Sigmoid colon (tissue), 7 donors: Measurements from ENCODE around the gene CNTLN. TPM values are rescaled to one million over a fixed set of nuclear protein-coding genes. Genes with fewer than 3 reads are reported as not detected.

Experiments used
- DNase-seq: peaks from one replicate; pipeline ENCODE4 v3.0.0-alpha.2; 2019
- H3K27ac ChIP-seq, 4 donors: fragments of 200-600 bp; sonication (generic); one replicate each; pipeline ENCODE4 v1.5.1; 2016 to 2019; ENCODE audit warnings: mild to moderate bottlenecking in 1 of 4
- H3K27me3 ChIP-seq, 3 donors: fragments of 200-600 bp; sonication (generic); one replicate each; pipeline ENCODE4 v1.5.1; 2019; ENCODE audit warnings: mild to moderate bottlenecking in 1 of 3
- H3K36me3 ChIP-seq, 4 donors: fragments of 200-600 bp; sonication (generic); one replicate each; pipeline ENCODE4 v1.5.1; 2016 to 2019
- H3K4me1 ChIP-seq, 4 donors: fragments of 200-600 bp; sonication (generic); one replicate each; pipeline ENCODE4 v1.5.1; 2017 to 2019
- H3K4me3 ChIP-seq, 4 donors: fragments of 200-600 bp; sonication (generic); one replicate each; pipeline ENCODE4 v1.5.1; 2017 to 2019; ENCODE audit warnings: mild to moderate bottlenecking in 2 of 4, moderate library complexity in 1 of 4
- H3K9me3 ChIP-seq, 4 donors: fragments of 200-600 bp in 3 of 4; sonication (generic) in 3 of 4; one replicate each; pipeline versions ENCODE4 v1.5.1 to v1.6.1; 2013 to 2019
- CTCF ChIP-seq, 4 experiments: fragments of 450-650 bp in 3 of 4; fragments of 200-600 bp in 1 of 4; IDR thresholded peaks; one replicate each; pipeline ENCODE4 v1.5.1; 2016 to 2019; ENCODE audit warnings: antibody characterized with exemption in 4 of 4, mild to moderate bottlenecking in 3 of 4, moderate library complexity in 2 of 4
- EP300 ChIP-seq, 4 donors: sonication (generic); formaldehyde crosslinking; IDR thresholded peaks; one replicate each; pipeline ENCODE4 v1.6.1; 2017; ENCODE audit warnings: antibody characterized with exemption in 4 of 4
- POLR2A ChIP-seq, 2 donors: fragments of 450-650 bp; IDR thresholded peaks; one replicate each; pipeline ENCODE4 v1.6.1; 2016; ENCODE audit warnings: antibody characterized with exemption in 2 of 2, mild to moderate bottlenecking in 2 of 2, moderate library complexity in 2 of 2
- POLR2AphosphoS5 ChIP-seq, 4 donors: sonication (generic); formaldehyde crosslinking; IDR thresholded peaks; one replicate each; pipeline ENCODE4 v1.6.1; 2017; ENCODE audit warnings: antibody characterized with exemption in 4 of 4
- WGBS, 2 donors: extraction: QIAGEN DNeasy Blood & Tissue Kit; methylation state at CpG; one replicate each; pipeline ENCODE4 v1.1.7; 2013; 5-methylcytosine and 5-hydroxymethylcytosine counted together
- intact Hi-C: fragments of 100-400 bp; cut with DNase I; formaldehyde crosslinking; loops from one replicate; pipeline ENCODE4 v1.15.1; 2023
- polyA plus RNA-seq, 3 donors: library from polyadenylated mRNA; stranded (reverse); fragments of 200-250 nt; gene quantifications; one replicate each; pipeline ENCODE4 v1.2.3, GENCODE V29; 2013
- total RNA-seq, 4 donors: library from RNA; depleted of rRNA; stranded (reverse); fragments of >200 nt; gene quantifications; one replicate each; pipeline ENCODE4 v1.1.0, GENCODE V29; 2016
- donor health status: healthy with polysubstance abuse.
- donor health status: Bipolar disorder and iron deficiency.
- donor health status: healthy.

The CNTLN gene
- total RNA-seq (10 to 100 TPM; 12.1 to 22.4 (median 19.1) TPM), polyA plus RNA-seq (1 to 10 TPM in 2 of 3 donors, under 1 TPM in 1; 0.92 to 2.4 (median 1.2) TPM)

- intact Hi-C loops = loop anchor here (2.0 kb wide), 1 partner anchor 18 kb away; no protein-coding TSS in a partner anchor
- Histone ChIP-seq H3K4me3 (peak within 1 kb of the TSS; percentile 71 to 96 (median 78)), H3K27me3 (no peaks in the 10 kb centered on the region), H3K4me1 (peaks cover 0 to 13% (median 8%) of the 10 kb centered on the region in 4 donors), H3K9me3 (no peaks in the 10 kb centered on the region), H3K27ac (peak within 1 kb of the TSS; percentile 84 to 92 (median 87)), H3K36me3 (no peaks in the 10 kb centered on the region)
- TF ChIP-seq POLR2A (IDR thresholded peaks at IDR 0.05) = peak in 1 of 2 donors; percentile 38
- TF ChIP-seq POLR2AphosphoS5 (IDR thresholded peaks at IDR 0.05) = peak; percentile 7 to 91 (median 66)
- TF ChIP-seq EP300 (IDR thresholded peaks at IDR 0.05) = peak in 1 of 4 donors; percentile 30
- no peak for TF ChIP-seq CTCF (IDR thresholded peaks at IDR 0.05)
- DNase-seq = peak; percentile 98
- WGBS, 2 donors = 3 to 4% methylated on average over 61 of the region's 61 CpGs
Measured at GRCh38 chr9:17134396-17135294, at the start of gene CNTLN. Gene CNTLN, plus strand, starts transcription at chr9:17135040. Its CDS starts 26 bp downstream, at chr9:17135066.

GRCh38 chr9:17088566-17088965 is 46.3 kb upstream of the CNTLN start:
- no peaks in the 10 kb centered on the region for H3K36me3 ChIP-seq
- whole genome bisulfite sequencing, 2 donors = 90 to 93% methylated on average over 5 of the region's 5 CpGs
- H3K27me3 ChIP-seq = no peaks in the 10 kb centered on the region
- H3K27ac ChIP-seq = no peak overlapping the region
- H3K9me3 ChIP-seq = no peaks in the 10 kb centered on the region
- no peak for DNase-seq
- no peak overlapping the region for H3K4me3 ChIP-seq
- no peaks in the 10 kb centered on the region for H3K4me1 ChIP-seq
- intact Hi-C loops = no loop called here
- TF ChIP-seq EP300 (IDR thresholded peaks at IDR 0.05) (no peak), POLR2AphosphoS5 (IDR thresholded peaks at IDR 0.05) (no peak), CTCF (IDR thresholded peaks at IDR 0.05) (no peak), POLR2A (IDR thresholded peaks at IDR 0.05) (no peak)

GRCh38 chr9:17090041-17090440 is 44.8 kb upstream of the CNTLN start:
- 94 to 96% methylated on average over 1 of the region's 1 CpG for WGBS, 2 donors
- Histone ChIP-seq H3K9me3 (no peaks in the 10 kb centered on the region), H3K27ac (no peak overlapping the region)

GRCh38 chr9:17116400-17116837 is 18.4 kb upstream of the CNTLN start:
- peak overlapping the region in 1 of 4 donors; percentile 52 for H3K27ac ChIP-seq
- no peak overlapping the region for H3K4me3 ChIP-seq
- WGBS, 2 donors = 9 to 29% methylated on average over 4 of the region's 4 CpGs
- no peaks in the 10 kb centered on the region for H3K27me3 ChIP-seq
- peaks cover 0 to 14% (median 5%) of the 10 kb centered on the region in 4 donors for H3K4me1 ChIP-seq
- H3K9me3 ChIP-seq = no peaks in the 10 kb centered on the region
- no peak for TF ChIP-seq EP300 (IDR thresholded peaks at IDR 0.05)
- TF ChIP-seq CTCF (IDR thresholded peaks at IDR 0.05) = peak in 3 of 4 experiments; percentile 4 to 49 (median 45)
- no peak for DNase-seq
- intact Hi-C loops = loop anchor here (2.0 to 10.0 kb wide), 3 partner anchors 18 to 1282 kb away; partner anchors contain the start of gene CNTLN
- no peaks in the 10 kb centered on the region for H3K36me3 ChIP-seq

More at GRCh38 chr9:17090041-17090440, 44.8 kb upstream of the CNTLN start:
- Histone ChIP-seq H3K27me3 (no peaks in the 10 kb centered on the region), H3K4me1 (no peaks in the 10 kb centered on the region), H3K36me3 (no peaks in the 10 kb centered on the region), H3K4me3 (no peak overlapping the region)
- intact Hi-C loops = no loop called here
- TF ChIP-seq EP300 (IDR thresholded peaks at IDR 0.05) (no peak), CTCF (IDR thresholded peaks at IDR 0.05) (no peak), POLR2AphosphoS5 (IDR thresholded peaks at IDR 0.05) (no peak), POLR2A (IDR thresholded peaks at IDR 0.05) (no peak)
- no peak for DNase-seq
